GM12891 (cell line): ENCODE data around the gene CHRNA9.

Experiments
- POLR2A ChIP-seq: IDR thresholded peaks from 2 replicates; pipeline ENCODE4 v1.6.1; 2011; ENCODE audit warnings: low read depth, low read length, control low read depth
- SPI1 ChIP-seq: IDR thresholded peaks from 2 replicates; pipeline ENCODE4 v1.6.1; 2011; ENCODE audit warnings: low read depth, low read length, control low read depth

DNA sequence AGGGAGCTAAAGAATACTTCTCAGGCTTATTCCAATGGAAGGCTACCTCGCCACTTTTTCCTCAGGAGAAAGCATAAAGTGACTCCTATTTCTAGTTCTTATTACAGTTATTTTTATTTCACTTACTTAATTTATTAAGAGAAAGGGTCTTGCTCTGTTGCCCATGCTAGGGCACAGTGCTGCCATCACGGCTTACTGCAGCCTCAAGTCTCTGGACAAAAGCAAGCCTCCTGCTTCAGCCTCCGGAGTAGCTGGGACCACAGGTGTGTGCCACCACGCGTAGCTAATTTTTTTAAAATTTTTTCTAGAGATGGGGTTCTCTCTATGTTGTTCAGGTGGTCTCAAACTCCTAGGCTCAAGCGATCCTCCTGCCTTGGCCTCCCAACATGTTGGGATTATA is 36.0 kb upstream of the CHRNA9 start:
- TF ChIP-seq SPI1 (no peak), POLR2A (no peak)
